ENCODE data around the gene SNX27.

The SNX27 gene

DNA sequence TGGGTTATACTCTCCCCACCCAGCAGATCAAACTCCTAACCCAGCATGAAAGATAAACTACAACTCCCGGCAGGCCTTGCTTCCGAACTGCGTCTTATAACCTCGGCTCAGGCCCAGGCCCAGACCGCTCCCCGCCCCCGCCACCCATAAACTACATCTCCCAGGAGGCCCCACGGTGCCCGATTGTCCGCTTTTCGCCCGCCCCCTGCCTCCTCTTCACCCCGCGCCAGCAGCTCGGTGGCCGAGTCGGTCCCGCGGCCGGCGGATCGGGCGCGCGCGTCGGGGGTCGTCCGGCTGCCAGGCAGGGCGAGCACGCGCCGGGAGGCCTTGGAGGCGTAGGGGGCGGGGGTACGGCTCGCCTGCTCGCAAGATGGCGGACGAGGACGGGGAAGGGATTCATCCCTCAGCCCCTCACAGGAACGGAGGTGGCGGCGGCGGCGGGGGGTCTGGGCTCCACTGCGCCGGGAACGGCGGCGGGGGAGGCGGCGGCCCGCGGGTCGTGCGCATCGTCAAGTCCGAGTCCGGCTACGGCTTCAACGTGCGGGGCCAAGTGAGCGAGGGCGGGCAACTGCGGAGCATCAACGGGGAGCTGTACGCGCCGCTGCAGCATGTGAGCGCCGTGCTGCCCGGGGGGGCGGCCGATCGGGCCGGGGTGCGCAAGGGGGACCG, at the start of gene SNX27:
TSS of gene SNX27 (plus strand) at position 219 of the 669 bp plus-strand sequence. CDS start at position 371, 152 bp downstream.
- H3K36me3 ChIP-seq (ENCODE audit: control insufficient read depth, insufficient read depth, low read length), result no peaks in the 10 kb centered on the region
- H3K4me3 ChIP-seq (ENCODE audit: low read length), result peak within 1 kb of the TSS; percentile 72
- peak within 1 kb of the TSS; percentile 81 for H3K9ac ChIP-seq (ENCODE audit: low read length)
- no peaks in the 10 kb centered on the region for H3K27me3 ChIP-seq (ENCODE audit: control insufficient read depth, insufficient read depth, low read length)
- H3K9me3 ChIP-seq (ENCODE audit: control insufficient read depth, low read length), result no peaks in the 10 kb centered on the region
- peaks cover 15% of the 10 kb centered on the region for H3K4me1 ChIP-seq (ENCODE audit: control insufficient read depth, insufficient read depth, low read length)

- H3K4me3 ChIP-seq (ENCODE audit: low read length), result no peak overlapping the region
- no peak overlapping the region for H3K9ac ChIP-seq (ENCODE audit: low read length)
- no peaks in the 10 kb centered on the region for H3K9me3 ChIP-seq (ENCODE audit: control insufficient read depth, low read length)
- H3K4me1 ChIP-seq (ENCODE audit: control insufficient read depth, insufficient read depth, low read length), result no peaks in the 10 kb centered on the region
- no peaks in the 10 kb centered on the region for H3K27me3 ChIP-seq (ENCODE audit: control insufficient read depth, insufficient read depth, low read length)
- H3K36me3 ChIP-seq (ENCODE audit: control insufficient read depth, insufficient read depth, low read length), result no peaks in the 10 kb centered on the region
These were observed 49.2 kb upstream of the SNX27 start for GRCh38 chr1:151562661-151563060.

- Histone ChIP-seq H3K36me3 (ENCODE audit: control insufficient read depth, insufficient read depth, low read length) (peaks cover 4% of the 10 kb centered on the region), H3K9me3 (ENCODE audit: control insufficient read depth, low read length) (no peaks in the 10 kb centered on the region), H3K4me3 (ENCODE audit: low read length) (no peak overlapping the region), H3K9ac (ENCODE audit: low read length) (no peak overlapping the region), H3K27me3 (ENCODE audit: control insufficient read depth, insufficient read depth, low read length) (no peaks in the 10 kb centered on the region), H3K4me1 (ENCODE audit: control insufficient read depth, insufficient read depth, low read length) (peaks cover 4% of the 10 kb centered on the region)
These were observed 48.5 kb upstream of the SNX27 start for GRCh38 chr1:151563376-151563775.

DNA sequence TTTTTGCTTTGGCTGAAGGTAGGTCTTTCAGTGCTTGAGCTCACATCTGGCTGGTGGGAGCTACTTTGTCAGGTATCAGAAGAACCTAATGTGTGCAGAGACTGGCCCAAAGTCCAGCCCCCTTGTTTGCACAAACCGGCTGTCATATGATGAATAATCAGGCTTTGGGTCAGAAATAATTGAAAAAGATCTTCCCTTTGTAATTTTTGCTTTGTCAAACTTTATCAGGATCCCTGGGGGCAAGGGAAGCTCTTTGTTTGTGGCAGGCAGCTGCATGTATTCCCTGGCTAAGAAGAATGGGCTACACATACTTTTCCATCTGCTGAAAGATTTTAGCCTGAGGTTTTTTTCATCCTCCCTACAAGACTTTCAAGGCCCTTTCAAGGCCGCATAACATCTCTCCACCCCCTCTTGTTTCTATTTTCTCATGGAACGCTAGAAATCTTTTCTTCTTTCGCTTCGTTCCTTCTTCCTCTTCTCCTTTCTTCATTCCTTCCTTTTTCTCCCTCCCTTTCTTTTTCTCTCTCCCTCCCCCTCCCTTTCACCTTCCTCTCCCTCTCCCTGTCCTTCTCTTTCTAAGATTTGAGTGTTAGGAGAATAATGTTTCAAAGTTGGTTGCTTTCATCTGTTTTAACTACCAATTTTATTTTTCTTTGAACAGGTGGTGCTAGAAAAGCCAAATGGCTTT, 46.2 kb upstream of the SNX27 start:
- Histone ChIP-seq H3K27me3 (ENCODE audit: control insufficient read depth, insufficient read depth, low read length) (no peaks in the 10 kb centered on the region), H3K4me1 (ENCODE audit: control insufficient read depth, insufficient read depth, low read length) (peaks cover 12% of the 10 kb centered on the region), H3K9ac (ENCODE audit: low read length) (no peak overlapping the region), H3K4me3 (ENCODE audit: low read length) (no peak overlapping the region), H3K36me3 (ENCODE audit: control insufficient read depth, insufficient read depth, low read length) (peaks cover 4% of the 10 kb centered on the region), H3K9me3 (ENCODE audit: control insufficient read depth, low read length) (no peaks in the 10 kb centered on the region)

GRCh38 chr1:151568626-151569088, 43.2 kb upstream of the SNX27 start:
- peaks cover 9% of the 10 kb centered on the region for H3K36me3 ChIP-seq (ENCODE audit: control insufficient read depth, insufficient read depth, low read length)
- H3K27me3 ChIP-seq (ENCODE audit: control insufficient read depth, insufficient read depth, low read length), result no peaks in the 10 kb centered on the region
- no peaks in the 10 kb centered on the region for H3K9me3 ChIP-seq (ENCODE audit: control insufficient read depth, low read length)
- H3K4me1 ChIP-seq (ENCODE audit: control insufficient read depth, insufficient read depth, low read length), result peaks cover 17% of the 10 kb centered on the region
- H3K9ac ChIP-seq (ENCODE audit: low read length), result no peak overlapping the region
- no peak overlapping the region for H3K4me3 ChIP-seq (ENCODE audit: low read length)

GRCh38 chr1:151570819-151571218, 41.0 kb upstream of the SNX27 start:
- Histone ChIP-seq H3K36me3 (ENCODE audit: control insufficient read depth, insufficient read depth, low read length) (peaks cover 9% of the 10 kb centered on the region), H3K9ac (ENCODE audit: low read length) (no peak overlapping the region), H3K4me1 (ENCODE audit: control insufficient read depth, insufficient read depth, low read length) (peaks cover 37% of the 10 kb centered on the region), H3K27me3 (ENCODE audit: control insufficient read depth, insufficient read depth, low read length) (no peaks in the 10 kb centered on the region), H3K4me3 (ENCODE audit: low read length) (no peak overlapping the region), H3K9me3 (ENCODE audit: control insufficient read depth, low read length) (no peaks in the 10 kb centered on the region)

DNA sequence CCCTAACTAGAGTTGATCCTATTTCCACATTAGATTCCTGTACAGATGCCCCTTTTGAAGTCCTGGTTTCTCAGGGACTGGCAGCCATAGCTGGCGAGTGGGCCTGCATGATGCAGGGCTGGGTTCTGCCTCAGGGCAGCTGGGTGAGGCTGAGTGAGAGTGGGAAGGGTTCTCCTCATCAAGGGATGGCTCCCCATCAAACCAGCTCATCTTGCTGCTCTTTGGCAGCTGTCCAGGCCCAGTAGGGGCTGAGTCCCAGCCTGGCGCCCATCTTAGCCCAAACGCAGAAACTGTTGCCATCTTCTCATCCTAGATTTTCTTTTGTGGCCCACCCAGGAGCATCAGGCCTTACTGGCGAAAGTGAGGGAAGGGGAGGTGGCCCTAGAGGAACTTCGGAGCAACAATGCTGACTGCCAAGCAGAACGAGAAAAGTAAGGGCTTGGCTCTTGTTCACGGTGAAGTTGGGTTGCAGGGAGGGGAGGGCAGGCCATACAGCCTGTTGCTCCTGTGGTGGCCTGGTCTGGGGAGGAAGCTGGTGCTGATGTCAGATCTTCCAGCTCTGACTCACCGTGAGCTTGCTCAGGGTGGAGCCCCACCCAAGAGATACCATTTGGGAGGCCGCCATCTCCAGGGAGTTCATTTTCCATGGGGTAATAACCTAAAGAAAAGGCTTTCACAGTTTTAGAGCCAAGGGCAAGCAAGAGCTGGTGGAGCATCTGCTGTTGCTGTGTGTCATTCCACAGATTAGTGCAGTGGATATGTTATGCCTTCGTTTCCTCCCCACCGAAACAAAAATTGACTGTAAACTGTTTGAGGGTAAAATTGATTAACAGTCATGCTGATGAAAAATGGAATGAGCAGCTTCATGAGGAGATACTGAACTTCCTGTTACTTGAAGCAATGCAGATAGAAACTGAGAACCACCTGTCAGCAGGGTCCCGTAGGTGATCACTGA, 37.0 kb upstream of the SNX27 start:
- no peak overlapping the region for H3K4me3 ChIP-seq (ENCODE audit: low read length)
- H3K36me3 ChIP-seq (ENCODE audit: control insufficient read depth, insufficient read depth, low read length), result peaks cover 11% of the 10 kb centered on the region
- H3K4me1 ChIP-seq (ENCODE audit: control insufficient read depth, insufficient read depth, low read length), result peaks cover 31% of the 10 kb centered on the region
- no peaks in the 10 kb centered on the region for H3K27me3 ChIP-seq (ENCODE audit: control insufficient read depth, insufficient read depth, low read length)
- H3K9me3 ChIP-seq (ENCODE audit: control insufficient read depth, low read length), result no peaks in the 10 kb centered on the region
- H3K9ac ChIP-seq (ENCODE audit: low read length), result no peak overlapping the region

DNA sequence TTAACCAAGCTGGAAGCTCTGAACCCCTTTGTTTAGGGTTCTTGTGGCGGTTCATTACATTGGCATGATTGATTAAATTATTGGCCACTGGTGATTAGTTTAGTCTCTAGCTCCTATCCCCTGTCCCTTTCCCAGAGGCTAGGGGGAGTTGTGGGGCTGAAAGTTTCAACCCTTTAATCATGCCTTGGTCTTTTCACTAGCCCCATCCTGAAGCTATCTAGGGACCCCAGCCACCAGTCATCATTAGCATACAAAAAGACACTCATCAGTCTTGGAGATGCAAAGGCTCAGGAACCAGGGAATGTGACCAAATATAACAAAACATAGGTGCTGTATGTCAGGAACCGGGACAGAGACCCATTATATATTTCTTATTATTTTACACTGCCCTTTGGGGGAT, 34.7 kb upstream of the SNX27 start:
- Histone ChIP-seq H3K27me3 (ENCODE audit: control insufficient read depth, insufficient read depth, low read length) (no peaks in the 10 kb centered on the region), H3K4me3 (ENCODE audit: low read length) (no peak overlapping the region), H3K9ac (ENCODE audit: low read length) (no peak overlapping the region), H3K36me3 (ENCODE audit: control insufficient read depth, insufficient read depth, low read length) (peaks cover 15% of the 10 kb centered on the region), H3K4me1 (ENCODE audit: control insufficient read depth, insufficient read depth, low read length) (peaks cover 31% of the 10 kb centered on the region), H3K9me3 (ENCODE audit: control insufficient read depth, low read length) (no peaks in the 10 kb centered on the region)

- H3K36me3 ChIP-seq (ENCODE audit: control insufficient read depth, insufficient read depth, low read length), result peaks cover 10% of the 10 kb centered on the region
- peaks cover 27% of the 10 kb centered on the region for H3K4me1 ChIP-seq (ENCODE audit: control insufficient read depth, insufficient read depth, low read length)
- no peaks in the 10 kb centered on the region for H3K9me3 ChIP-seq (ENCODE audit: control insufficient read depth, low read length)
- no peak overlapping the region for H3K4me3 ChIP-seq (ENCODE audit: low read length)
- H3K9ac ChIP-seq (ENCODE audit: low read length), result no peak overlapping the region
- no peaks in the 10 kb centered on the region for H3K27me3 ChIP-seq (ENCODE audit: control insufficient read depth, insufficient read depth, low read length)
These were observed 32.9 kb upstream of the SNX27 start for GRCh38 chr1:151578941-151579340.

GRCh38 chr1:151579436-151580225, 32.2 kb upstream of the SNX27 start:
- H3K4me1 ChIP-seq (ENCODE audit: control insufficient read depth, insufficient read depth, low read length), result peaks cover 27% of the 10 kb centered on the region

GRCh38 chr1:151581451-151581850, 30.4 kb upstream of the SNX27 start:
- Histone ChIP-seq H3K36me3 (ENCODE audit: control insufficient read depth, insufficient read depth, low read length) (peaks cover 4% of the 10 kb centered on the region), H3K9ac (ENCODE audit: low read length) (no peak overlapping the region), H3K27me3 (ENCODE audit: control insufficient read depth, insufficient read depth, low read length) (no peaks in the 10 kb centered on the region), H3K4me1 (ENCODE audit: control insufficient read depth, insufficient read depth, low read length) (peaks cover 33% of the 10 kb centered on the region), H3K9me3 (ENCODE audit: control insufficient read depth, low read length) (no peaks in the 10 kb centered on the region), H3K4me3 (ENCODE audit: low read length) (no peak overlapping the region)

More at GRCh38 chr1:151579436-151580225, 32.2 kb upstream of the SNX27 start:
- Histone ChIP-seq H3K9ac (ENCODE audit: low read length) (no peak overlapping the region), H3K4me3 (ENCODE audit: low read length) (no peak overlapping the region), H3K36me3 (ENCODE audit: control insufficient read depth, insufficient read depth, low read length) (peaks cover 10% of the 10 kb centered on the region), H3K9me3 (ENCODE audit: control insufficient read depth, low read length) (no peaks in the 10 kb centered on the region), H3K27me3 (ENCODE audit: control insufficient read depth, insufficient read depth, low read length) (no peaks in the 10 kb centered on the region)

All from mucosa of stomach (tissue), 1 donor.